ENCODE results near the gene DNAJC22. TPM values are rescaled to one million over a fixed set of nuclear protein-coding genes. Genes with fewer than 3 reads are reported as not detected.

DNAJC22 gene
- total and polyA plus RNA-seq, 2 donors (not counting 1 experiment from before 2014, with no cell fraction given) = not detected

GRCh38 chr12:49342914-49343731, 3.6 kb upstream of the DNAJC22 start:
- Mint-ChIP-seq H3K4me3 (peak overlapping the region; percentile 86), H3K27me3 (peaks cover 48% of the 10 kb centered on the region), H3K4me1 (peaks cover 57% of the 10 kb centered on the region), H3K9me3 (ENCODE audit: insufficient read depth) (no peaks in the 10 kb centered on the region), H3K27ac (peak overlapping the region; percentile 56)
- TF ChIP-seq EZH2 (IDR thresholded peaks at IDR 0.05; ENCODE audit: borderline replicate concordance, insufficient read depth, low read depth, low read length, poor library complexity, severe bottlenecking) = peak; percentile 20
- no peak for TF ChIP-seq CTCF (IDR thresholded peaks at IDR 0.05)
- peak overlapping the region; percentile 42 for H3K9ac ChIP-seq (ENCODE audit: low read length)
- peaks cover 0 to 89% (median 47%) of the 10 kb centered on the region in 4 experiments for H3K27me3 ChIP-seq (replicated peaks in 1 of 4; ENCODE audit: control extremely low read depth in 1 of 4, control insufficient read depth in 3 of 4, insufficient read depth in 4 of 4, low read length in 3 of 4)
- no peaks in the 10 kb centered on the region for H3K79me2 ChIP-seq (ENCODE audit: control insufficient read depth, insufficient read depth, low read length)
- DNase-seq (peak; percentile 52), ATAC-seq (ENCODE audit: low read depth) (no peak)
- peaks cover 24% of the 10 kb centered on the region for H4K20me1 ChIP-seq (ENCODE audit: control insufficient read depth, insufficient read depth, low read length, poor library complexity, severe bottlenecking)
- peak overlapping the region; percentile 58 for H2AFZ ChIP-seq (ENCODE audit: insufficient read depth, low read depth, low read length, poor library complexity, severe bottlenecking)
- H3K27ac ChIP-seq (ENCODE audit: low read length in 2 of 2) = no peak overlapping the region
- peak overlapping the region in 4 of 5 experiments; percentile 29 to 51 (median 44) for H3K4me3 ChIP-seq (ENCODE audit: control extremely low read depth in 1 of 5, extremely low read depth in 1 of 5, insufficient read depth in 1 of 5, low read depth in 2 of 5, low read length in 4 of 5)
- H3K4me2 ChIP-seq (replicated peaks; ENCODE audit: low read depth, low read length, poor library complexity, severe bottlenecking) = peak overlapping the region; percentile 89
- CTCF ChIA-PET = interaction anchor here (0.6 to 4.0 kb wide), 20 partner anchors 7 to 258 kb away, joined by 3 to 74 read pairs (median 6); partner anchors contain the start of genes SPATS2 and TROAP
- no peaks in the 10 kb centered on the region for H3K36me3 ChIP-seq (replicated peaks in 1 of 2; ENCODE audit: control extremely low read depth in 1 of 2, control insufficient read depth in 1 of 2, extremely low read depth in 1 of 2, insufficient read depth in 2 of 2, low read length in 1 of 2)
- peaks cover 0 to 31% (median 0%) of the 10 kb centered on the region in 3 donors for H3K9me3 ChIP-seq (ENCODE audit: control extremely low read depth in 1 of 3, control insufficient read depth in 2 of 3, insufficient read depth in 1 of 3, low read length in 2 of 3)
- whole genome bisulfite sequencing (ENCODE audit: insufficient coverage) = 2% methylated on average over 30 of the region's 33 CpGs
- intact Hi-C loops (cut with micrococcal nuclease) = loop anchor here (1.0 to 10.0 kb wide), 3 partner anchors 55 to 502 kb away; partner anchors contain the start of genes BCDIN3D and DHH
- H3K4me1 ChIP-seq (ENCODE audit: control insufficient read depth in 2 of 2, insufficient read depth in 2 of 2, low read length in 2 of 2) = peaks cover 60 to 65% of the 10 kb centered on the region in 2 donors
- POLR2A ChIA-PET = interaction anchor here (0.6 to 0.7 kb wide), 2 partner anchors 11 to 236 kb away, joined by 3 to 6 read pairs; no protein-coding TSS in a partner anchor

Data from B cell (primary cell).